Astrocyte (in vitro differentiated cells and primary cell): ENCODE data around the gene TBC1D12. TPM values are rescaled to one million over a fixed set of nuclear protein-coding genes. Genes with fewer than 3 reads are reported as not detected.

ENCODE experiments used
- DNase-seq: peaks from one replicate; pipeline ENCODE4 v3.0.0-alpha.2; 2010; ENCODE audit warnings: low read depth
- FAIRE-seq: peaks from 2 replicates; lab custom pipeline; 2011; peaks lifted over from hg19 to GRCh38; lab: Jason Lieb, UNC
- H2AFZ ChIP-seq: 2 replicates; pipeline ENCODE4 v1.6.0; 2012; ENCODE audit warnings: low read depth, low read length, inconsistent platforms
- H3K27ac ChIP-seq: 2 replicates; pipeline ENCODE4 v1.5.1; 2011; ENCODE audit warnings: low read depth, low read length, inconsistent platforms
- H3K27me3 ChIP-seq: 2 replicates; pipeline ENCODE4 v1.6.0; 2011; ENCODE audit warnings: low read length, inconsistent platforms; ENCODE audit not compliant: insufficient read depth
- H3K36me3 ChIP-seq: 2 replicates; pipeline ENCODE4 v1.5.1; 2011; ENCODE audit warnings: low read length, inconsistent platforms; ENCODE audit not compliant: insufficient read depth
- H3K4me1 ChIP-seq: 2 replicates; pipeline ENCODE4 v1.5.1; 2011; ENCODE audit warnings: low read length, inconsistent platforms; ENCODE audit not compliant: insufficient read depth
- H3K4me2 ChIP-seq: 2 replicates; pipeline ENCODE4 v1.6.0; 2012; ENCODE audit warnings: low read length, inconsistent platforms
- H3K4me3 ChIP-seq: 2 replicates; pipeline ENCODE4 v1.5.1; 2011; ENCODE audit warnings: low read depth, mild to moderate bottlenecking, low read length, inconsistent platforms; ENCODE audit not compliant: insufficient read depth
- H3K79me2 ChIP-seq: 2 replicates; pipeline ENCODE4 v1.6.0; 2012; ENCODE audit warnings: mild to moderate bottlenecking, low read length, inconsistent platforms; ENCODE audit not compliant: insufficient read depth
- H3K9ac ChIP-seq: 2 replicates; pipeline ENCODE4 v1.6.0; 2012; ENCODE audit warnings: mild to moderate bottlenecking, low read length, inconsistent platforms
- H3K9me3 ChIP-seq: 2 replicates; pipeline ENCODE4 v1.5.1; 2012; ENCODE audit warnings: low read depth, mild to moderate bottlenecking, low read length, inconsistent platforms; ENCODE audit not compliant: insufficient read depth
- H4K20me1 ChIP-seq: 2 replicates; pipeline ENCODE4 v1.6.0; 2012; ENCODE audit warnings: low read length, inconsistent platforms; ENCODE audit not compliant: insufficient read depth
- H3K27ac Mint-ChIP-seq: one replicate; pipeline ENCODE4 v1.8.0; 2021; ENCODE audit warnings: mild to moderate bottlenecking, mixed read lengths; ENCODE audit not compliant: unreplicated experiment
- H3K27me3 Mint-ChIP-seq: one replicate; pipeline ENCODE4 v1.8.0; 2021; ENCODE audit warnings: low read depth, mixed read lengths; ENCODE audit not compliant: unreplicated experiment
- H3K36me3 Mint-ChIP-seq: one replicate; pipeline ENCODE4 v1.8.0; 2021; ENCODE audit warnings: low read depth, mixed read lengths; ENCODE audit not compliant: unreplicated experiment
- H3K4me1 Mint-ChIP-seq: one replicate; pipeline ENCODE4 v1.8.0; 2021; ENCODE audit warnings: low read depth, mixed read lengths; ENCODE audit not compliant: unreplicated experiment
- H3K4me3 Mint-ChIP-seq: one replicate; pipeline ENCODE4 v1.8.0; 2021; ENCODE audit warnings: mild to moderate bottlenecking, moderate library complexity, mixed read lengths; ENCODE audit not compliant: unreplicated experiment
- H3K9me3 Mint-ChIP-seq: one replicate; pipeline ENCODE4 v1.8.0; 2021; ENCODE audit warnings: mild to moderate bottlenecking, mixed read lengths; ENCODE audit not compliant: unreplicated experiment
- EZH2 ChIP-seq: IDR thresholded peaks from 2 replicates; pipeline ENCODE4 v1.6.1; 2012; ENCODE audit warnings: mild to moderate bottlenecking, low read length, inconsistent platforms; ENCODE audit not compliant: insufficient read depth
- total RNA-seq: library from RNA; stranded (reverse); gene quantifications from 2 replicates; pipeline ENCODE4 v1.2.1, GENCODE V29; 2021
- TF ChIP-seq, protein P1 (sequence below): IDR thresholded peaks from 2 replicates; pipeline ENCODE4 v1.5.1; 2011; ENCODE audit warnings: low read depth, mild to moderate bottlenecking, inconsistent platforms, low read length, moderate library complexity; ENCODE audit not compliant: insufficient read depth

Gene TBC1D12
- total RNA-seq, 1 donor from 2014 or later: 7.6 TPM

DNA sequence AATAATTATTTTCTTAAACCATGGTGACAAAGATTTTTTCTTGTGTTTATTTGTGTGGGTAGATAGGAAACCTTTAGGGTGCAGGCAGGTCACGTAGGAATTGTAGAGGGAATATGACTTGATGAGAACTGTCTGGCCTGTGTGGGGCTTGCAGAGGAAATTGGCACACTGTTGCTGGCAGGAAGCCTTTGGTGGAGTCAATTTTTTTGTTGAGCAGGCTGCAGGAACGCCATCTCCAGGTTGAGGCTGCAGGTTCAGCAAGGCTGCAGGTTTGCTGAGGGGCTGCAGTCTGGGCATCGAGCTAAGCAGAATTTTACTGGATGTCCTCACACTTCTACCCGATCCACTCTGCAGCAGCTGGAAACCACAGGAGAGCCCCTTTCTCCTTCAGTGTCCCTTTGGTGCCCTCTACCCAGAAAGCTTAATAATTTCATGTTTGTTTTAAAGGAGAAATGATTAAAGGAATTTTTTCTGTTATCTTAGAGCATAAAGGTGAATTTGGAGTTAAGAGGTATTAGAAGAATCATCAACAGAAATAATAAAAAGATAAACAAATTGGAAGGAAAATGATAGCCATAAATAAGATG lies 37.0 kb downstream of the TBC1D12 start:
- no peaks in the 10 kb centered on the region for H3K27me3 Mint-ChIP-seq
- no peaks in the 10 kb centered on the region for H3K27me3 ChIP-seq
- no peaks in the 10 kb centered on the region for H3K4me1 ChIP-seq
- H3K4me3 ChIP-seq: no peak overlapping the region
- no peak overlapping the region for H3K27ac Mint-ChIP-seq
- H3K36me3 Mint-ChIP-seq: peaks cover 1% of the 10 kb centered on the region
- peak; percentile 17 for FAIRE-seq
- peaks cover 22% of the 10 kb centered on the region for H4K20me1 ChIP-seq
- peak; percentile 10 for DNase-seq
- H3K9ac ChIP-seq: no peak overlapping the region
- H2AFZ ChIP-seq: no peak overlapping the region
- no peak for TF ChIP-seq EZH2
- TF ChIP-seq, protein P1, sequence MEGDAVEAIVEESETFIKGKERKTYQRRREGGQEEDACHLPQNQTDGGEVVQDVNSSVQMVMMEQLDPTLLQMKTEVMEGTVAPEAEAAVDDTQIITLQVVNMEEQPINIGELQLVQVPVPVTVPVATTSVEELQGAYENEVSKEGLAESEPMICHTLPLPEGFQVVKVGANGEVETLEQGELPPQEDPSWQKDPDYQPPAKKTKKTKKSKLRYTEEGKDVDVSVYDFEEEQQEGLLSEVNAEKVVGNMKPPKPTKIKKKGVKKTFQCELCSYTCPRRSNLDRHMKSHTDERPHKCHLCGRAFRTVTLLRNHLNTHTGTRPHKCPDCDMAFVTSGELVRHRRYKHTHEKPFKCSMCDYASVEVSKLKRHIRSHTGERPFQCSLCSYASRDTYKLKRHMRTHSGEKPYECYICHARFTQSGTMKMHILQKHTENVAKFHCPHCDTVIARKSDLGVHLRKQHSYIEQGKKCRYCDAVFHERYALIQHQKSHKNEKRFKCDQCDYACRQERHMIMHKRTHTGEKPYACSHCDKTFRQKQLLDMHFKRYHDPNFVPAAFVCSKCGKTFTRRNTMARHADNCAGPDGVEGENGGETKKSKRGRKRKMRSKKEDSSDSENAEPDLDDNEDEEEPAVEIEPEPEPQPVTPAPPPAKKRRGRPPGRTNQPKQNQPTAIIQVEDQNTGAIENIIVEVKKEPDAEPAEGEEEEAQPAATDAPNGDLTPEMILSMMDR: no peak
- H3K9me3 ChIP-seq: no peaks in the 10 kb centered on the region
- H3K36me3 ChIP-seq: no peaks in the 10 kb centered on the region
- no peaks in the 10 kb centered on the region for H3K4me1 Mint-ChIP-seq
- peaks cover 8% of the 10 kb centered on the region for H3K9me3 Mint-ChIP-seq
- no peak overlapping the region for H3K27ac ChIP-seq
- no peak overlapping the region for H3K4me2 ChIP-seq
- H3K79me2 ChIP-seq: peaks cover 36% of the 10 kb centered on the region
- H3K4me3 Mint-ChIP-seq: no peak overlapping the region

DNA sequence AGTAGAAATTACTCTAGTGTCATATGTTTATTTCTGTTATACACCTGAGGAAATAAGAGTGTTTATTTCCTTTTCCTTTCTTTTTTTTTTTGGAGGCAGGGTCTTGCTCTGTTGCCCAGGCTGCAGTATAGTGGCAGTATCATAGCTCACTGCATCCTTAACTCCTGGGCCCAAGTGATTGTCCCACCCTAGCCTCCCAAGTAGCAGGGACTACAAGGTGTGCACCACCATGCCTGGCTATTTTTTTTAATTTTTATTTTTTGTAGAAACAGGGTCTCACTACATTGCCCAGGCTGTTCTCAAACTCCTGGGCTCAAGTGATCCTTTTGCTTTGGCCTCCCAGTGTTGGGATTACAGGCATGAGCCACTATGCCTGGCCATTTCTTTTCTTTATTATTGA lies 37.8 kb downstream of the TBC1D12 start:
- peaks cover 29% of the 10 kb centered on the region for H3K79me2 ChIP-seq
- no peaks in the 10 kb centered on the region for H3K4me1 Mint-ChIP-seq
- H4K20me1 ChIP-seq: peaks cover 22% of the 10 kb centered on the region
- no peak overlapping the region for H3K27ac ChIP-seq
- H3K4me1 ChIP-seq: no peaks in the 10 kb centered on the region
- no peak overlapping the region for H3K4me2 ChIP-seq
- DNase-seq (no peak), FAIRE-seq (no peak)
- no peaks in the 10 kb centered on the region for H3K9me3 ChIP-seq
- H2AFZ ChIP-seq: no peak overlapping the region
- no peaks in the 10 kb centered on the region for H3K27me3 ChIP-seq
- H3K4me3 Mint-ChIP-seq: no peak overlapping the region
- H3K36me3 Mint-ChIP-seq: peaks cover 1% of the 10 kb centered on the region
- peaks cover 8% of the 10 kb centered on the region for H3K9me3 Mint-ChIP-seq
- H3K36me3 ChIP-seq: no peaks in the 10 kb centered on the region
- no peak for TF ChIP-seq EZH2
- TF ChIP-seq, protein P1: no peak
- no peak overlapping the region for H3K27ac Mint-ChIP-seq
- no peaks in the 10 kb centered on the region for H3K27me3 Mint-ChIP-seq
- no peak overlapping the region for H3K4me3 ChIP-seq
- no peak overlapping the region for H3K9ac ChIP-seq

DNA sequence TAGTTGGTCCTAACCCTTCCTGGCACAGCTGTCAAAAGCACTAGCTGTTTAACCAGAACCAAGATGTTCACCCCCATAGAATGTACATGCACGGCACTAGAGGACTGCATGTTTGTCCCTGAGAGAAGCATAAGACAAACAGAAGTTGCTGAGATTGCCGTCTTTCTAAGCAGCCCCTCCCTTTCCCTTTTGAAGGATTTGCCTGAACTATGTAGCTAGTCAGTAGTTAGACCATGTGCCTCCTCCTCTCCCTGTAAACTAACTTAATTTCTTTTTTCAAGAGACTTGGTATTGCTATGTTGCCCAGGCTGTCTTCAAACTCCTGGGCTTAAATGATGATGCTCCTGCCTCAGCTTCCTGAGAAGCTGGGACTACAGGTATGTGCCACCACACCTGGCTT lies 40.7 kb downstream of the TBC1D12 start:
- H3K9me3 Mint-ChIP-seq: no peaks in the 10 kb centered on the region
- Histone ChIP-seq H3K9ac (no peak overlapping the region), H3K79me2 (peaks cover 21% of the 10 kb centered on the region), H3K4me3 (no peak overlapping the region), H3K4me2 (no peak overlapping the region), H4K20me1 (peaks cover 22% of the 10 kb centered on the region), H3K27ac (no peak overlapping the region), H2AFZ (no peak overlapping the region), H3K27me3 (no peaks in the 10 kb centered on the region), H3K9me3 (no peaks in the 10 kb centered on the region), H3K4me1 (no peaks in the 10 kb centered on the region), H3K36me3 (no peaks in the 10 kb centered on the region)
- no peaks in the 10 kb centered on the region for H3K4me1 Mint-ChIP-seq
- DNase-seq: no peak
- H3K27ac Mint-ChIP-seq: no peak overlapping the region
- no peak for TF ChIP-seq EZH2
- TF ChIP-seq, protein P1: no peak
- no peak overlapping the region for H3K4me3 Mint-ChIP-seq
- H3K27me3 Mint-ChIP-seq: no peaks in the 10 kb centered on the region
- FAIRE-seq: no peak
- peaks cover 1% of the 10 kb centered on the region for H3K36me3 Mint-ChIP-seq
